SK-N-SH treated with all-trans-retinoic acid at 6 μM for 48 hours (cell line): ENCODE results near the gene RND2.

ENCODE experiments used
- ATAC-seq: fragments of 200-7000 bp; cut with Tn5 transposase; 3 replicates; pipeline ENCODE4 v1.9.1; 2020; ENCODE audit warnings: mild to moderate bottlenecking, moderate library complexity
- ARNTL ChIP-seq: fragments of 450-650 bp; formaldehyde crosslinking; IDR thresholded peaks from 2 replicates; pipeline ENCODE4 v1.5.0; 2020; ENCODE audit warnings: low read depth, mild to moderate bottlenecking, moderate library complexity, borderline replicate concordance
- BACH2 ChIP-seq: fragments of 250-450 bp; sonication (Bioruptor Pico); IDR thresholded peaks from 2 replicates; pipeline ENCODE4 v1.9.0; 2021; ENCODE audit warnings: mild to moderate bottlenecking, borderline replicate concordance
- CREB5 ChIP-seq: fragments of 250-450 bp; sonication (Bioruptor Pico); IDR thresholded peaks from 2 replicates; pipeline ENCODE4 v1.5.1; 2020; ENCODE audit warnings: low read depth, mild to moderate bottlenecking, moderate library complexity
- CSDC2 ChIP-seq: fragments of 250-450 bp; sonication (Bioruptor Pico); IDR thresholded peaks from 2 replicates; pipeline ENCODE4 v1.5.0; 2020; ENCODE audit warnings: mild to moderate bottlenecking, moderate library complexity
- CSRNP3 ChIP-seq: fragments of 250-450 bp; sonication (Bioruptor Pico); IDR thresholded peaks from 2 replicates; pipeline ENCODE4 v1.5.1; 2021; ENCODE audit warnings: mild to moderate bottlenecking, moderate library complexity
- ESRRG ChIP-seq: fragments of 250-450 bp; sonication (Bioruptor Pico); IDR thresholded peaks from 2 replicates; pipeline ENCODE4 v1.6.1; 2021; ENCODE audit warnings: mild to moderate bottlenecking
- GLIS3 ChIP-seq: fragments of 250-450 bp; sonication (Bioruptor Pico); IDR thresholded peaks from 2 replicates; pipeline ENCODE4 v1.5.0; 2020; ENCODE audit warnings: mild to moderate bottlenecking, moderate library complexity
- PATZ1 ChIP-seq: fragments of 250-450 bp; sonication (Bioruptor Pico); IDR thresholded peaks from 2 replicates; pipeline ENCODE4 v1.8.0; 2020; ENCODE audit warnings: mild to moderate bottlenecking, moderate library complexity, borderline replicate concordance
- POU6F1 ChIP-seq: fragments of 250-450 bp; sonication (Bioruptor Pico); IDR thresholded peaks from 2 replicates; pipeline ENCODE4 v1.8.0; 2021; ENCODE audit warnings: low read depth, mild to moderate bottlenecking, moderate library complexity, borderline replicate concordance
- PPARA ChIP-seq: fragments of 250-450 bp; sonication (Bioruptor Pico); IDR thresholded peaks from 2 replicates; pipeline ENCODE4 v1.5.0; 2020; ENCODE audit warnings: mild to moderate bottlenecking, borderline replicate concordance
- RARB ChIP-seq: fragments of 250-450 bp; sonication (Bioruptor Pico); IDR thresholded peaks from 2 replicates; pipeline ENCODE4 v1.8.0; 2021; ENCODE audit warnings: mild to moderate bottlenecking, moderate library complexity
- SNAI2 ChIP-seq: fragments of 250-450 bp; sonication (Bioruptor Pico); IDR thresholded peaks from 2 replicates; pipeline ENCODE4 v1.5.0; 2020; ENCODE audit warnings: mild to moderate bottlenecking, moderate library complexity
- TCF4 ChIP-seq: fragments of 250-450 bp; sonication (Bioruptor Pico); IDR thresholded peaks from 2 replicates; pipeline ENCODE4 v1.8.0; 2021; ENCODE audit warnings: mild to moderate bottlenecking, moderate library complexity, borderline replicate concordance
- TOX ChIP-seq: fragments of 250-450 bp; sonication (Bioruptor Pico); IDR thresholded peaks from 2 replicates; pipeline ENCODE4 v1.8.0; 2021; ENCODE audit warnings: mild to moderate bottlenecking, moderate library complexity, borderline replicate concordance
- TSHZ2 ChIP-seq: fragments of 250-450 bp; sonication (Bioruptor Pico); IDR thresholded peaks from 2 replicates; pipeline ENCODE4 v1.5.0; 2020; ENCODE audit warnings: mild to moderate bottlenecking, moderate library complexity
- ZC3H10 ChIP-seq: fragments of 250-450 bp; sonication (Bioruptor Pico); IDR thresholded peaks from 2 replicates; pipeline ENCODE4 v1.5.1; 2021; ENCODE audit warnings: mild to moderate bottlenecking, moderate library complexity
- ZFP3 ChIP-seq: fragments of 250-450 bp; sonication (Bioruptor Pico); IDR thresholded peaks from 2 replicates; pipeline ENCODE4 v1.5.0; 2020; ENCODE audit warnings: mild to moderate bottlenecking, moderate library complexity
- ZNF565 ChIP-seq: fragments of 450-650 bp; formaldehyde crosslinking; conservative IDR thresholded peaks from 2 replicates; pipeline ENCODE4 v1.5.0; 2020; ENCODE audit warnings: low read depth, mild to moderate bottlenecking, moderate library complexity
- ZNF70 ChIP-seq: fragments of 450-650 bp; formaldehyde crosslinking; IDR thresholded peaks from 2 replicates; pipeline ENCODE4 v1.5.0; 2020; ENCODE audit warnings: mild to moderate bottlenecking, moderate library complexity
- ZNF8 ChIP-seq: fragments of 450-650 bp; formaldehyde crosslinking; IDR thresholded peaks from 2 replicates; pipeline ENCODE4 v1.5.0; 2020; ENCODE audit warnings: mild to moderate bottlenecking, moderate library complexity

RND2 gene

GRCh38 chr17:43062984-43063638 lies 38.1 kb downstream of the RND2 start:
- no peak for TF ChIP-seq ZNF565 (CRISPR knock-in tag)
- no peak for TF ChIP-seq ZFP3 (CRISPR knock-in tag)
- TF ChIP-seq SNAI2 (CRISPR knock-in tag), result no peak
- no peak for TF ChIP-seq ZNF70
- TF ChIP-seq POU6F1 (CRISPR knock-in tag), result no peak
- no peak for TF ChIP-seq ZNF8 (CRISPR knock-in tag)
- no peak for TF ChIP-seq TCF4
- TF ChIP-seq CSDC2 (CRISPR knock-in tag), result no peak
- TF ChIP-seq ESRRG, result no peak
- no peak for TF ChIP-seq PPARA (CRISPR knock-in tag)
- TF ChIP-seq RARB, result no peak
- TF ChIP-seq ZC3H10 (CRISPR knock-in tag), result no peak
- no peak for ATAC-seq

- no peak for ATAC-seq
- TF ChIP-seq CSDC2 (CRISPR knock-in tag) (no peak), BACH2 (CRISPR knock-in tag) (no peak), ARNTL (CRISPR knock-in tag) (no peak), CREB5 (CRISPR knock-in tag) (no peak), ZNF8 (CRISPR knock-in tag) (no peak), CSRNP3 (no peak), RARB (no peak), TSHZ2 (CRISPR knock-in tag) (no peak), ZNF70 (no peak), PATZ1 (CRISPR knock-in tag) (no peak), TOX (CRISPR knock-in tag) (no peak), SNAI2 (CRISPR knock-in tag) (no peak), ESRRG (no peak), GLIS3 (no peak), TCF4 (no peak), POU6F1 (CRISPR knock-in tag) (no peak), PPARA (CRISPR knock-in tag) (no peak)
Observed at GRCh38 chr17:43068570-43069367, 43.7 kb downstream of the RND2 start.
